Stimulated activated CD4-positive, alpha-beta T cell treated with anti-CD3 and anti-CD28 coated beads, TNF-alpha, amount 100 ng/mL, for 1 hour (primary cell): ENCODE data around the gene PRKG1.

Experiments
- DNase-seq, 3 donors: peaks; one replicate each; pipeline ENCODE4 v3.0.0-alpha.2; 2020; ENCODE audit warnings: low read depth in 3 of 3, low spot score in 1 of 3

Gene PRKG1

GRCh38 chr10:51900180-51900579, 825.9 kb downstream of the PRKG1 start:
- no peak for DNase-seq

- DNase-seq = no peak
Measured at GRCh38 chr10:51903675-51904074, 829.4 kb downstream of the PRKG1 start.

GRCh38 chr10:51905032-51905431, 830.7 kb downstream of the PRKG1 start:
- no peak for DNase-seq

GRCh38 chr10:51907361-51907760, 833.1 kb downstream of the PRKG1 start:
- no peak for DNase-seq

GRCh38 chr10:51910189-51910588, 835.9 kb downstream of the PRKG1 start:
- no peak for DNase-seq

GRCh38 chr10:51910596-51910995, 836.3 kb downstream of the PRKG1 start:
- no peak for DNase-seq

- no peak for DNase-seq
Measured at GRCh38 chr10:51911723-51912122, 837.4 kb downstream of the PRKG1 start.

GRCh38 chr10:51915031-51915542, 840.8 kb downstream of the PRKG1 start:
- DNase-seq = no peak

- DNase-seq = no peak
Measured at GRCh38 chr10:51918440-51918839, 844.2 kb downstream of the PRKG1 start.

- DNase-seq = no peak
Measured at GRCh38 chr10:51918884-51919325, 844.6 kb downstream of the PRKG1 start.

GRCh38 chr10:51920672-51921071, 846.4 kb downstream of the PRKG1 start:
- no peak for DNase-seq

- DNase-seq = no peak
Measured at GRCh38 chr10:51924359-51924758, 850.1 kb downstream of the PRKG1 start.

- DNase-seq = no peak
Measured at GRCh38 chr10:51926337-51926736, 852.0 kb downstream of the PRKG1 start.

- DNase-seq = no peak
Measured at GRCh38 chr10:51928162-51928561, 853.9 kb downstream of the PRKG1 start.

- DNase-seq = no peak
Measured at GRCh38 chr10:51932530-51932929, 858.2 kb downstream of the PRKG1 start.

GRCh38 chr10:51934373-51934772, 860.1 kb downstream of the PRKG1 start:
- DNase-seq = no peak

- no peak for DNase-seq
Measured at GRCh38 chr10:51935341-51935740, 861.1 kb downstream of the PRKG1 start.

- no peak for DNase-seq
Measured at GRCh38 chr10:51937308-51938140, 863.2 kb downstream of the PRKG1 start.

- DNase-seq = no peak
Measured at GRCh38 chr10:51950371-51950995, 876.2 kb downstream of the PRKG1 start.

GRCh38 chr10:51950996-51951555, 876.8 kb downstream of the PRKG1 start:
- DNase-seq = no peak

GRCh38 chr10:51951601-51952000, 877.3 kb downstream of the PRKG1 start:
- no peak for DNase-seq

GRCh38 chr10:51952056-51952455, 877.8 kb downstream of the PRKG1 start:
- no peak for DNase-seq
